PC-9 (cell line): ENCODE data around the gene ZNF831.

Experiments
- EZH2 ChIP-seq: fragments of 200-600 bp; sonication (generic); IDR thresholded peaks from 2 replicates; pipeline ENCODE4 v1.8.0; 2017; ENCODE audit warnings: antibody characterized with exemption, low read depth
- TF ChIP-seq, protein P1 (sequence below): fragments of 200-600 bp; sonication (generic); conservative IDR thresholded peaks from 2 replicates; pipeline ENCODE4 v1.6.1; 2017; ENCODE audit warnings: mixed run types, antibody characterized with exemption, mild to moderate bottlenecking, moderate library complexity

DNA sequence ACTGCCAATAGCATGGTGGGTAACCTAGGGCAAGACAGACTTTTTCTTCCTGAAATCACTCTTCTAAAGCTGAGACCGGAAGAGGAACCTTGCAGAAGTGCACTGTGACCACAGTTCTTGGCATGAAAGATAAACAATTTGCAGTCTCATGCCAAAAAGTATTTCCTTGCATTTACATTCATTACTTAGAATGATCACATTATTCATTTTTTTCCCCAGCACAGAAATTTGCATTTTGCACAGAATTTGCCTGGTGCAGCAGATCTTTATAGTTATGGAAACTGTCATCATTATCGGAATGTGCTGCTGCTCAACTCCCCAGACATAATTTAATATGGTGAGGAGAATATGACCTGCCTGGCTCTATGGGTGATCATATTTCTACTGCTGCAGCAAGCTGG lies 94.6 kb downstream of the ZNF831 start:
- TF ChIP-seq, protein P1, sequence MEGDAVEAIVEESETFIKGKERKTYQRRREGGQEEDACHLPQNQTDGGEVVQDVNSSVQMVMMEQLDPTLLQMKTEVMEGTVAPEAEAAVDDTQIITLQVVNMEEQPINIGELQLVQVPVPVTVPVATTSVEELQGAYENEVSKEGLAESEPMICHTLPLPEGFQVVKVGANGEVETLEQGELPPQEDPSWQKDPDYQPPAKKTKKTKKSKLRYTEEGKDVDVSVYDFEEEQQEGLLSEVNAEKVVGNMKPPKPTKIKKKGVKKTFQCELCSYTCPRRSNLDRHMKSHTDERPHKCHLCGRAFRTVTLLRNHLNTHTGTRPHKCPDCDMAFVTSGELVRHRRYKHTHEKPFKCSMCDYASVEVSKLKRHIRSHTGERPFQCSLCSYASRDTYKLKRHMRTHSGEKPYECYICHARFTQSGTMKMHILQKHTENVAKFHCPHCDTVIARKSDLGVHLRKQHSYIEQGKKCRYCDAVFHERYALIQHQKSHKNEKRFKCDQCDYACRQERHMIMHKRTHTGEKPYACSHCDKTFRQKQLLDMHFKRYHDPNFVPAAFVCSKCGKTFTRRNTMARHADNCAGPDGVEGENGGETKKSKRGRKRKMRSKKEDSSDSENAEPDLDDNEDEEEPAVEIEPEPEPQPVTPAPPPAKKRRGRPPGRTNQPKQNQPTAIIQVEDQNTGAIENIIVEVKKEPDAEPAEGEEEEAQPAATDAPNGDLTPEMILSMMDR, result no peak
- TF ChIP-seq EZH2, result no peak
